Thymus (tissue), 11 donors: ENCODE measurements around the gene KIAA1217. TPM values are rescaled to one million over a fixed set of nuclear protein-coding genes. Genes with fewer than 3 reads are reported as not detected.

Experiments
- DNase-seq, 9 donors: peaks; one replicate each; pipeline ENCODE4 v3.0.0-alpha.2; 2013; ENCODE audit warnings: low spot score in 9 of 9, low read depth in 6 of 9, missing footprints in 1 of 9
- H3K27ac ChIP-seq, 2 donors: one replicate each; pipeline ENCODE4 v1.5.1; 2013; ENCODE audit warnings: control low read depth in 1 of 2, low read depth in 1 of 2, low read length in 1 of 2, mild to moderate bottlenecking in 1 of 2, moderate library complexity in 1 of 2
- H3K27me3 ChIP-seq, 2 donors: one replicate each; pipeline ENCODE4 v1.5.1; 2013; ENCODE audit warnings: low read length in 1 of 2; ENCODE audit not compliant: control insufficient read depth in 2 of 2, insufficient read depth in 1 of 2
- H3K36me3 ChIP-seq, 2 donors: one replicate each; pipeline ENCODE4 v1.5.1; 2013; ENCODE audit warnings: low read length in 1 of 2, mild to moderate bottlenecking in 1 of 2, moderate library complexity in 1 of 2; ENCODE audit not compliant: control insufficient read depth in 2 of 2, insufficient read depth in 2 of 2
- H3K4me1 ChIP-seq, 2 donors: one replicate each; pipeline ENCODE4 v1.5.1; 2013; ENCODE audit warnings: low read length in 2 of 2; ENCODE audit not compliant: control insufficient read depth in 2 of 2, insufficient read depth in 2 of 2
- H3K4me3 ChIP-seq, 2 donors: one replicate each; pipeline ENCODE4 v1.5.1; 2013; ENCODE audit warnings: low read length in 2 of 2, control low read depth in 1 of 2, mild to moderate bottlenecking in 1 of 2
- H3K9me3 ChIP-seq, 2 donors: one replicate each; pipeline ENCODE4 v1.5.1; 2013; ENCODE audit warnings: low read length in 1 of 2, mild to moderate bottlenecking in 1 of 2; ENCODE audit not compliant: control insufficient read depth in 2 of 2, insufficient read depth in 1 of 2
- WGBS: extraction: QIAGEN DNeasy Blood & Tissue Kit; methylation state at CpG from one replicate; pipeline ENCODE4 v1.1.7; 2013; 5-methylcytosine and 5-hydroxymethylcytosine counted together
- polyA plus RNA-seq: library from polyadenylated mRNA; stranded (reverse); fragments of 200-250 nt; gene quantifications from one replicate; pipeline ENCODE4 v1.2.3, GENCODE V29; 2013
- total RNA-seq: library from RNA; stranded (reverse); fragments of 120-200 nt; gene quantifications from one replicate; pipeline ENCODE4 v1.2.4, GENCODE V29; 2013
- donor health status: healthy.

Gene KIAA1217
- total and polyA plus RNA-seq, 2 donors: 9.7 to 30.5 TPM

- H3K4me1 ChIP-seq: peaks cover 0 to 2% of the 10 kb centered on the region in 2 donors
- no peak overlapping the region for H3K27ac ChIP-seq
- H3K27me3 ChIP-seq: no peaks in the 10 kb centered on the region
- DNase-seq: no peak
- H3K4me3 ChIP-seq: no peak overlapping the region
- H3K9me3 ChIP-seq: no peaks in the 10 kb centered on the region
- 85% methylated on average over 7 of the region's 7 CpGs for WGBS
- no peaks in the 10 kb centered on the region for H3K36me3 ChIP-seq
Observed at GRCh38 chr10:24374134-24374915, 165.4 kb downstream of the KIAA1217 start.

- no peak overlapping the region for H3K27ac ChIP-seq
- peaks cover 0 to 2% of the 10 kb centered on the region in 2 donors for H3K4me1 ChIP-seq
- DNase-seq: no peak
- no peaks in the 10 kb centered on the region for H3K27me3 ChIP-seq
- H3K9me3 ChIP-seq: no peaks in the 10 kb centered on the region
- H3K36me3 ChIP-seq: no peaks in the 10 kb centered on the region
- H3K4me3 ChIP-seq: no peak overlapping the region
- WGBS: 97% methylated on average over 4 of the region's 4 CpGs
Observed at GRCh38 chr10:24375510-24375909, 166.6 kb downstream of the KIAA1217 start.

- no peak overlapping the region for H3K27ac ChIP-seq
- DNase-seq: no peak
- H3K36me3 ChIP-seq: no peaks in the 10 kb centered on the region
- peaks cover 0 to 2% of the 10 kb centered on the region in 2 donors for H3K4me1 ChIP-seq
- WGBS: 92% methylated on average over 4 of the region's 4 CpGs
- no peaks in the 10 kb centered on the region for H3K27me3 ChIP-seq
- no peak overlapping the region for H3K4me3 ChIP-seq
- no peaks in the 10 kb centered on the region for H3K9me3 ChIP-seq
Observed at GRCh38 chr10:24376731-24377130, 167.8 kb downstream of the KIAA1217 start.

GRCh38 chr10:24378126-24378920 lies 169.4 kb downstream of the KIAA1217 start:
- H3K27ac ChIP-seq: no peak overlapping the region
- no peak overlapping the region for H3K4me3 ChIP-seq
- peaks cover 0 to 7% of the 10 kb centered on the region in 2 donors for H3K4me1 ChIP-seq
- WGBS: 93% methylated on average over 6 of the region's 6 CpGs
- no peaks in the 10 kb centered on the region for H3K27me3 ChIP-seq
- no peaks in the 10 kb centered on the region for H3K36me3 ChIP-seq
- DNase-seq: no peak
- H3K9me3 ChIP-seq: no peaks in the 10 kb centered on the region

- DNase-seq: no peak
Observed at GRCh38 chr10:24381235-24382010, 172.5 kb downstream of the KIAA1217 start.

GRCh38 chr10:24382045-24382444 lies 173.1 kb downstream of the KIAA1217 start:
- no peaks in the 10 kb centered on the region for H3K27me3 ChIP-seq
- no peaks in the 10 kb centered on the region for H3K36me3 ChIP-seq
- no peak overlapping the region for H3K4me3 ChIP-seq
- H3K4me1 ChIP-seq: peaks cover 0 to 18% of the 10 kb centered on the region in 2 donors
- 60% methylated on average over 3 of the region's 3 CpGs for WGBS
- no peak for DNase-seq
- no peak overlapping the region for H3K27ac ChIP-seq
- no peaks in the 10 kb centered on the region for H3K9me3 ChIP-seq

More at GRCh38 chr10:24381235-24382010, 172.5 kb downstream of the KIAA1217 start:
- Histone ChIP-seq H3K9me3 (no peaks in the 10 kb centered on the region), H3K4me1 (peaks cover 0 to 18% of the 10 kb centered on the region in 2 donors), H3K36me3 (no peaks in the 10 kb centered on the region), H3K27me3 (no peaks in the 10 kb centered on the region), H3K4me3 (no peak overlapping the region), H3K27ac (no peak overlapping the region)
- WGBS: 88% methylated on average over 9 of the region's 9 CpGs

- Histone ChIP-seq H3K4me1 (peaks cover 0 to 18% of the 10 kb centered on the region in 2 donors), H3K27me3 (no peaks in the 10 kb centered on the region), H3K36me3 (no peaks in the 10 kb centered on the region), H3K27ac (peak overlapping the region in 1 of 2 donors; percentile 83), H3K4me3 (no peak overlapping the region), H3K9me3 (no peaks in the 10 kb centered on the region)
- WGBS: 67% methylated on average over 3 of the region's 3 CpGs
- DNase-seq: no peak
Observed at GRCh38 chr10:24382596-24382978, 173.6 kb downstream of the KIAA1217 start.

GRCh38 chr10:24382979-24383663 lies 174.2 kb downstream of the KIAA1217 start:
- Histone ChIP-seq H3K9me3 (no peaks in the 10 kb centered on the region), H3K4me3 (no peak overlapping the region), H3K27me3 (no peaks in the 10 kb centered on the region), H3K27ac (peak overlapping the region; percentile 19 to 83), H3K36me3 (no peaks in the 10 kb centered on the region), H3K4me1 (peaks cover 0 to 18% of the 10 kb centered on the region in 2 donors)
- WGBS: 59% methylated on average over 12 of the region's 12 CpGs
- DNase-seq: peak in 3 of 9 donors; percentile 0 to 17 (median 13)
